IPS-NIHi11 (cell line): Measurements from ENCODE around the gene TYW1.
"Not testable (repeated sequence)": the region's sequence is repeated elsewhere in the genome, so short reads cannot be mapped to it uniquely, and the experiment has no call there.

Experiments used
- DNase-seq: peaks from one replicate; pipeline ENCODE4 v3.0.0; 2012; ENCODE audit warnings: mixed read lengths, low spot score

Gene TYW1

GRCh38 chr7:67257779-67258178 lies 261.1 kb downstream of the TYW1 start:
- not testable (repeated sequence) for DNase-seq

- DNase-seq: not testable (repeated sequence)
Observed at GRCh38 chr7:67259363-67259762, 262.7 kb downstream of the TYW1 start.

GRCh38 chr7:67260166-67260586 lies 263.5 kb downstream of the TYW1 start:
- not testable (repeated sequence) for DNase-seq

GRCh38 chr7:67264000-67264399 lies 267.4 kb downstream of the TYW1 start:
- not testable (repeated sequence) for DNase-seq

- DNase-seq: not testable (repeated sequence)
Observed at GRCh38 chr7:67266070-67266469, 269.4 kb downstream of the TYW1 start.

GRCh38 chr7:67267914-67268313 lies 271.3 kb downstream of the TYW1 start:
- peak; percentile 40 for DNase-seq

- not testable (repeated sequence) for DNase-seq
Observed at GRCh38 chr7:67269916-67270315, 273.3 kb downstream of the TYW1 start.
